ENCODE results near the gene AHRR. TPM values are rescaled to one million over a fixed set of nuclear protein-coding genes. Genes with fewer than 3 reads are reported as not detected.

AHRR gene
- total and polyA plus RNA-seq, 10 of the 15 experiments (the other 5 are each of a cell fraction or from before 2014, with no cell fraction given): 0.90 to 35.2 (median 19.2) TPM

- TF ChIP-seq, protein P1, sequence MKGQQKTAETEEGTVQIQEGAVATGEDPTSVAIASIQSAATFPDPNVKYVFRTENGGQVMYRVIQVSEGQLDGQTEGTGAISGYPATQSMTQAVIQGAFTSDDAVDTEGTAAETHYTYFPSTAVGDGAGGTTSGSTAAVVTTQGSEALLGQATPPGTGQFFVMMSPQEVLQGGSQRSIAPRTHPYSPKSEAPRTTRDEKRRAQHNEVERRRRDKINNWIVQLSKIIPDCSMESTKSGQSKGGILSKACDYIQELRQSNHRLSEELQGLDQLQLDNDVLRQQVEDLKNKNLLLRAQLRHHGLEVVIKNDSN (IDR thresholded peaks at IDR 0.05; ENCODE audit: borderline replicate concordance, extremely low read length, insufficient read depth, low read depth, low read length): no peak
- TF ChIP-seq NR2C2 (IDR thresholded peaks at IDR 0.05; ENCODE audit: borderline replicate concordance, control insufficient read depth, insufficient read length, low read depth) (no peak), FOXM1 (IDR thresholded peaks at IDR 0.05; ENCODE audit: low read depth, low read length) (no peak), STAT3 (IDR thresholded peaks at IDR 0.05; ENCODE audit: low read depth, low read length) (no peak), ZBTB33 (IDR thresholded peaks at IDR 0.05) (no peak), MYB (IDR thresholded peaks at IDR 0.05; ENCODE audit: borderline replicate concordance, low read depth, low read length) (no peak), TCF3 (IDR thresholded peaks at IDR 0.05; ENCODE audit: borderline replicate concordance, insufficient read depth, low read depth, low read length) (no peak)
- TF ChIP-seq, protein P2, sequence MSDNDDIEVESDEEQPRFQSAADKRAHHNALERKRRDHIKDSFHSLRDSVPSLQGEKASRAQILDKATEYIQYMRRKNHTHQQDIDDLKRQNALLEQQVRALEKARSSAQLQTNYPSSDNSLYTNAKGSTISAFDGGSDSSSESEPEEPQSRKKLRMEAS (IDR thresholded peaks at IDR 0.05; ENCODE audit: low read depth, low read length): no peak
Observed at GRCh38 chr5:305459-305858, 16.1 kb upstream of the AHRR start (continued).

Data from GM12878 (cell line).